Measurements from ENCODE around the gene CLEC7A.

The CLEC7A gene

DNA sequence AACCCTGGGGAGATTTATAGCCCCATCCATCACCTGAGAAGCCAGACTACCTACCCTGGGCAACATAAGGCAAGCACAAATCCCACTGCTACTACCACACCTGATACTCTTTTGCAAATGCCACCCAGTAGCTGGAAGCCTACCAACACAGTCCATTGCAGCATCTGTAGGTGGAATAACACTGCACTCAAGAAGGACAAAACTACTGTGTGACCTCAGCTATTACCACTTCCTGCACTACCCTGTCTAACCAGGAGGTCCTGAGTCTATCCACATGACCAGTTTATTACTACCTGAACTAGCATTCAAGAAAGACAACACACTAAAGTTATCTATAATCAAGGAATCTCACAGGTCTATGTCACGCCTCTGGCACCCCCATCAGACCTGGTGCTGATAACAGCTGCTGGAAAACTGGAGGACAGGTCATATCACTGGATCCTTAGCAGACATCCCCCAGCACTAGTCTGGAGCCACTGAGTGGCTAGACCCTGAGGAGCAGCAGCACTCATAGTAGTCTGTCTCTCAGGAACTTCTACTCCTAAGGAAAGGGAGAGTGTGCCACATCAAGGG lies 28.3 kb downstream of the CLEC7A start:
- TF ChIP-seq TAF1 (IDR thresholded peaks at IDR 0.05; ENCODE audit: borderline replicate concordance, insufficient read depth, low read length) (no peak), POLR2AphosphoS5 (IDR thresholded peaks at IDR 0.05; ENCODE audit: low read depth, low read length) (no peak), FOXP2 (optimal IDR thresholded peaks at IDR 0.05; ENCODE audit: borderline replicate concordance, extremely low read depth, extremely low read length, insufficient read depth) (no peak), SIN3A (IDR thresholded peaks at IDR 0.05; ENCODE audit: borderline replicate concordance, insufficient read depth, low read length) (no peak)
- TF ChIP-seq, protein P1, sequence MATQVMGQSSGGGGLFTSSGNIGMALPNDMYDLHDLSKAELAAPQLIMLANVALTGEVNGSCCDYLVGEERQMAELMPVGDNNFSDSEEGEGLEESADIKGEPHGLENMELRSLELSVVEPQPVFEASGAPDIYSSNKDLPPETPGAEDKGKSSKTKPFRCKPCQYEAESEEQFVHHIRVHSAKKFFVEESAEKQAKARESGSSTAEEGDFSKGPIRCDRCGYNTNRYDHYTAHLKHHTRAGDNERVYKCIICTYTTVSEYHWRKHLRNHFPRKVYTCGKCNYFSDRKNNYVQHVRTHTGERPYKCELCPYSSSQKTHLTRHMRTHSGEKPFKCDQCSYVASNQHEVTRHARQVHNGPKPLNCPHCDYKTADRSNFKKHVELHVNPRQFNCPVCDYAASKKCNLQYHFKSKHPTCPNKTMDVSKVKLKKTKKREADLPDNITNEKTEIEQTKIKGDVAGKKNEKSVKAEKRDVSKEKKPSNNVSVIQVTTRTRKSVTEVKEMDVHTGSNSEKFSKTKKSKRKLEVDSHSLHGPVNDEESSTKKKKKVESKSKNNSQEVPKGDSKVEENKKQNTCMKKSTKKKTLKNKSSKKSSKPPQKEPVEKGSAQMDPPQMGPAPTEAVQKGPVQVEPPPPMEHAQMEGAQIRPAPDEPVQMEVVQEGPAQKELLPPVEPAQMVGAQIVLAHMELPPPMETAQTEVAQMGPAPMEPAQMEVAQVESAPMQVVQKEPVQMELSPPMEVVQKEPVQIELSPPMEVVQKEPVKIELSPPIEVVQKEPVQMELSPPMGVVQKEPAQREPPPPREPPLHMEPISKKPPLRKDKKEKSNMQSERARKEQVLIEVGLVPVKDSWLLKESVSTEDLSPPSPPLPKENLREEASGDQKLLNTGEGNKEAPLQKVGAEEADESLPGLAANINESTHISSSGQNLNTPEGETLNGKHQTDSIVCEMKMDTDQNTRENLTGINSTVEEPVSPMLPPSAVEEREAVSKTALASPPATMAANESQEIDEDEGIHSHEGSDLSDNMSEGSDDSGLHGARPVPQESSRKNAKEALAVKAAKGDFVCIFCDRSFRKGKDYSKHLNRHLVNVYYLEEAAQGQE (IDR thresholded peaks at IDR 0.05; ENCODE audit: insufficient read depth in 1 of 2, low read depth in 2 of 2, low read length in 2 of 2) = no peak

DNA sequence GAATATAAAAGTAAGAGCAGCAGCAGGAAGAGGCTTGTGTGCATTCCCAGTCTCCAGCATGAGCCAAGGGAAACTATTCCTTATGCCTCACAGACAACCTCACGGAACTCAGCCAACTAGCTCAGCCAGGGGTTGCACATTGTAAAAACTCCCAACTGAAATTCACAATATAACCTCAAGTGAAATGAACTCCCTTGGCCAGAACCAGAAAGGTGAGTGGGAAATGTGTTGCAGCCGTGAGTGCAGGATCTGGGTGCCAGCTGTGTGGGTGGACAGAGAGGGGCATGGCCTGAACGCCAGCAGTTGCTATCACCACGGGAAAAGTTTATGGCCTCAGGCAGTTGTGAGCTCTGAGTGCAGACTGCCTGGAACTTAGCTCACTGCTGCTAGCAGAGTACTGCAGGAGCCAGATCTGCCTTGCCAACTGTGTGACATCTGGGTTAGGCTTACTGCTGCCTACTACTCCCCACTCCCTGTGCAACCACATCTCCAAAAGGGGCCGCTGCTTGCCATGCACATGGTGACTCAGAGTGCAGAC lies 28.9 kb downstream of the CLEC7A start:
- no peak for TF ChIP-seq POLR2AphosphoS5 (IDR thresholded peaks at IDR 0.05; ENCODE audit: low read depth, low read length)
- TF ChIP-seq, protein P1 (IDR thresholded peaks at IDR 0.05; ENCODE audit: insufficient read depth in 1 of 2, low read depth in 2 of 2, low read length in 2 of 2) = no peak
- TF ChIP-seq TAF1 (IDR thresholded peaks at IDR 0.05; ENCODE audit: borderline replicate concordance, insufficient read depth, low read length) = no peak
- no peak for TF ChIP-seq FOXP2 (optimal IDR thresholded peaks at IDR 0.05; ENCODE audit: borderline replicate concordance, extremely low read depth, extremely low read length, insufficient read depth)
- no peak for TF ChIP-seq SIN3A (IDR thresholded peaks at IDR 0.05; ENCODE audit: borderline replicate concordance, insufficient read depth, low read length)

DNA sequence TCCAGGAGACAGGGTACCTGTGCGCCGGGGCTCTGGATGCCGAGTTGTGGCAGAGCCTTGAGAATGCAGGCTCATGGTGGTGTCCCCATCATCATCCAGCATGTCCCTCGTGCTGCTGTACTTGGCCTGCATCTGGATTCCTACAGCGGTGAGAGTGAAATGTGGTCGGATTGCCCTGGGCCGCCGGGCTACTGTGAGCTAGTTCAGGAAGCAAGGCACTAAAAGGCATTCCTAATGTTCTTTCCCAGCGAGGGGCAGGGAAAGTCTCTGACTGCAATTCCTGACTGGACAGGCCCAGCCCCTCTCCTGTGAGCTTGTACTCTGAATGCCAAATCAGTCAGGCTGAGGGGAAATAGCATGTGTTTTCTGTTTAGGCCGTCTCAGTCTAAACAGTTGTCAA lies 31.2 kb downstream of the CLEC7A start, which contains the start of gene CLEC1A:
TSS of gene CLEC1A (minus strand) at position 195 of the 400 bp plus-strand sequence. CDS start at position 132, 63 bp downstream.
- TF ChIP-seq SIN3A (IDR thresholded peaks at IDR 0.05; ENCODE audit: borderline replicate concordance, insufficient read depth, low read length) = no peak
- no peak for TF ChIP-seq TAF1 (IDR thresholded peaks at IDR 0.05; ENCODE audit: borderline replicate concordance, insufficient read depth, low read length)
- no peak for TF ChIP-seq POLR2AphosphoS5 (IDR thresholded peaks at IDR 0.05; ENCODE audit: low read depth, low read length)
- no peak for TF ChIP-seq FOXP2 (optimal IDR thresholded peaks at IDR 0.05; ENCODE audit: borderline replicate concordance, extremely low read depth, extremely low read length, insufficient read depth)
- TF ChIP-seq, protein P1 (IDR thresholded peaks at IDR 0.05; ENCODE audit: insufficient read depth in 1 of 2, low read depth in 2 of 2, low read length in 2 of 2) = no peak

DNA sequence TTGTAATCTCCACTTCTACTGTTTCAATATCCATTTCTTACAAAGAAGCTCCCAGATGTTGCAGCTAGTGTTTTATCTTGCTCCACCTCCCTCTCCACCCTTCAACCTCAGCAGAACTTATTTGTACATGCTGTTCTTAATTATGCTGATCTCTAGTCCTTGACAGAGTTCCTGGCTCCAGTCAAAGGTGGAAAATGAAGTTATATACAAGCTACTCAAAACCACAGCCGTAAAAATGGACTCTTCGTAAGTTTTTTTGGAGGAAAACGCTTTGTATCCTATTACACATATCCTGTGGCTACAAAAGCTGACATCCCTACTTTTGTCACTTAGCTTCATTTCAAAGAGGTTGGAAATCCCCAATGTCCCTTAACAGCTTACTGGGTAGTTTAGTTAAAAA lies 32.5 kb downstream of the CLEC7A start:
- TF ChIP-seq TAF1 (IDR thresholded peaks at IDR 0.05; ENCODE audit: borderline replicate concordance, insufficient read depth, low read length) (no peak), FOXP2 (optimal IDR thresholded peaks at IDR 0.05; ENCODE audit: borderline replicate concordance, extremely low read depth, extremely low read length, insufficient read depth) (no peak), SIN3A (IDR thresholded peaks at IDR 0.05; ENCODE audit: borderline replicate concordance, insufficient read depth, low read length) (no peak), POLR2AphosphoS5 (IDR thresholded peaks at IDR 0.05; ENCODE audit: low read depth, low read length) (no peak)
- TF ChIP-seq, protein P1 (IDR thresholded peaks at IDR 0.05; ENCODE audit: insufficient read depth in 1 of 2, low read depth in 2 of 2, low read length in 2 of 2) = no peak

All from PFSK-1 (cell line).